ENCODE measurements around the gene RTCB.
"Not testable (repeated sequence)": the region's sequence is repeated elsewhere in the genome, so short reads cannot be mapped to it uniquely, and the experiment has no call there.

Gene RTCB

DNA sequence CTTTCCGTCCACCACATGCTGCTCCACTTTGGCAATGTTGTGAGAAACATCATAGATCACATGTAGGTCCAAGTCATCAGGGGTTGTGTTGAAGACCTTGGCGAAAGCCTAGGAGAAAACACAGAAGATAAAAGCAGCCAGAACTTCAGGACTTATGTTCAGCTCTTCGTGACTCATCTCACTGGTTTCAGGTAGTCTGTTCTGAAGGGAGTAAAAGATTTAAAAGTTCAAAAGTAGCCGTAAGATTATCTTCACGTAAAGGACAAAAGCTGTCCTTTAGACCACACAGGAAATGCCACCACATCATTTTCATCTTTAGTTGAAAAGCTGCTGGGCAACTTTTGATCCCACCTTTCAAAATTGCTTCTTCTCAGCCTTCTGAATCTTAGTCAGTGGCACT is 16.9 kb downstream of the RTCB start:
- no peak for DNase-seq (ENCODE audit: low read depth in 2 of 2, low spot score in 1 of 2)

DNA sequence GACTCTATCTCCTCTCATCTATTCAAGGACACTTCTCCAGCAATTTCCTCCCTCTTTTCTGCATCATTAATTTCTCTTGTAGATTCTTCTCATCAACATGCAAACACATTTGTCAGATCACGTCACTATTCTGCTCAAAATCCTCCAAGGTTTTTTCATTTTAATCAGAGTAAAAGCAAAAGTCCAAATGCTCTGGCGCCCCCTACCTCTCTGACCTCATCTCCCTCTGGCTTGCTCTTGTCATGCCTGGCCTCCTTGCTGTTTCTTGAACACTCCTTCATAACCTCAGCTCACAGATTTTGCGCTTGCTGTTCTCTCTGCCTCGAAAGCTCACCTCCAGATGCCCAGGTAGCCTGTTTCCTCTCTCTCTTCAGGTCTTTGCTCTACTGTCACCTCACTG is 22.4 kb downstream of the RTCB start:
- no peak for DNase-seq (ENCODE audit: low read depth in 2 of 2, low spot score in 1 of 2)

DNA sequence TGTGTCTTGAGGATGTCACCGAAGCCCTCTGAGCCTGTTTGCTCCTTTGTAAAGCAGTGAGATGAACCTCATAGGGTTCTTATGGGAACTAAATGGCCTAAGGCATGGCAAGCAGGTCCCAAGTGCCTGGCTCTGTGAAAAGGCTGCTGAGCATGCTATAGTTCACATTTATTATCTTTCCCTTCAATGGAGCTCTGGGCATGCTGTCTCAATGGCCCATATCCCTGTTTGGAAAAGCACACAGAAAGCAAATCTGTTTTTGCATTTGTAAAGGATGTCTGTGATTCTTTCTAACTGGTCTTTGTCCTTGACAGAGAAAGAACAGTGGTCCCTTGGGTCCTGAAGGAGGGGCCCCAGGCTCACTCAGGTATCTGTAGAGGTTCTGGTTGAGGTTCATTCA is 26.4 kb downstream of the RTCB start:
- DNase-seq (ENCODE audit: low read depth in 2 of 2, low spot score in 1 of 2), result no peak

DNA sequence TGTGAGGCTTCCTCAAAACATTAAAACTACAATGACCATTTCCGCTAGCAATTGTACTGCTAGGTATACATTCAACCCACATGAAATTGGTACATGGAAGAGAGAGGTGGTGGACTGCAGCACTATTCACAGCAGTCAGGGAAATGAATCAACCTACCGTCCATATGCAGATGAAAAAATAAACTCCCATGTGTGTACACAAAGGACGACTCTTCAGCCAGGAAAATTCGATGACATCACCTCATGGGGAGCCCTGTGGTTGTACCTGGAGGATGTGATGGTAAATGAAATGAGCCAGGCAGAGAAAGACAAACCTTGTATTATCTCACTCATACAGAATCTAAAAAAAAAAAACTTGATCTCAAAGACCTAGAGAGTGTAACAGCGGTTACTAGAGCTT is 31.1 kb downstream of the RTCB start:
- no peak for DNase-seq (ENCODE audit: low read depth in 2 of 2, low spot score in 1 of 2)

DNA sequence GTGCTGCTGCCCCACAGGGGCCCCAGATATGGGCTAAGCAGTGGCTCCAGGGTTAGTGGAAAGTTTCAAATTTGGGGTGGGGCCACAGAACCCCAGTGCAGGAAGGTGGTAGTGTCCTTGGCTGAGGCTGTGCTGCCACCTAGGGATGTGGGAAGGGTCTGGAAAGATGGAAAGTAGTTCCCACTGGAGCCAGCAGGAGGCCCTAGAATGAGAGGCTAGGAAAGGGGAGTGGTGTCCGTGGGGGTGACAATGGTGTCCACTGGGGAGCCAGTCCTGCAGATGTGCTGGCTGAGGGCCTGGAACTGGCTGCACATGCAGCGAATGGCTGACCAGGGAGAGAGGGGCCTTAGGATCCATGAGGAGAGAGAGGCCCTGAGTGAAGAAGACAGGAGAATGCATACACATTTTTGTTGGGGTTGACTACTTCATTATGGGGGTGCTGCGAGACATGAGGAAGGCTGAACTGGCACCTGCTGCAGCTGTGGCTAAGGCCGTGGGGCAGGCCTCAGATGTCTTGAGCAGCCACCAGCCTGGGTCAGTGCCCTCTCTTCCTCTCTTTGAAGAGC is 33.3 kb downstream of the RTCB start:
- DNase-seq (ENCODE audit: low read depth in 2 of 2, low spot score in 1 of 2), result no peak

DNA sequence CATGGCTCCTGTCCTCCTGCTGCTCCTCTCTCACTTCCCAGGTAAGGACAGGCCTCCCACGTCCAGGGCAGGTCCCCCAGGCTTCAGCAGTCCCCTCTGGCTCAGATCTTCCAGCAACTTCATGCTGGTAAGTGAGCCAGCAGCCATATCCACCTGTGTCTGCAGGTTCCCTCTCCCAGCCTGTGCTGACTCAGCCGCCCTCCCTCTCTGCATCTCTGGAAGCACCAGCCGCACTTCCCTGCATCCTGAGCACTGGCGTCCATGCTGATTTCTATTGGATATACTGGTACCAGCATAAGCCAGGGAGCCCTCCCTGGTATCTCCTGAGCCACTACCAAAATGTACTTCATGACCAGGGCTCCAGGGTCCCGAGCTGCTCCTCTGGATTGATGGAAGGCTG is 35.4 kb downstream of the RTCB start:
- no peak for DNase-seq (ENCODE audit: low read depth in 2 of 2, low spot score in 1 of 2)

DNA sequence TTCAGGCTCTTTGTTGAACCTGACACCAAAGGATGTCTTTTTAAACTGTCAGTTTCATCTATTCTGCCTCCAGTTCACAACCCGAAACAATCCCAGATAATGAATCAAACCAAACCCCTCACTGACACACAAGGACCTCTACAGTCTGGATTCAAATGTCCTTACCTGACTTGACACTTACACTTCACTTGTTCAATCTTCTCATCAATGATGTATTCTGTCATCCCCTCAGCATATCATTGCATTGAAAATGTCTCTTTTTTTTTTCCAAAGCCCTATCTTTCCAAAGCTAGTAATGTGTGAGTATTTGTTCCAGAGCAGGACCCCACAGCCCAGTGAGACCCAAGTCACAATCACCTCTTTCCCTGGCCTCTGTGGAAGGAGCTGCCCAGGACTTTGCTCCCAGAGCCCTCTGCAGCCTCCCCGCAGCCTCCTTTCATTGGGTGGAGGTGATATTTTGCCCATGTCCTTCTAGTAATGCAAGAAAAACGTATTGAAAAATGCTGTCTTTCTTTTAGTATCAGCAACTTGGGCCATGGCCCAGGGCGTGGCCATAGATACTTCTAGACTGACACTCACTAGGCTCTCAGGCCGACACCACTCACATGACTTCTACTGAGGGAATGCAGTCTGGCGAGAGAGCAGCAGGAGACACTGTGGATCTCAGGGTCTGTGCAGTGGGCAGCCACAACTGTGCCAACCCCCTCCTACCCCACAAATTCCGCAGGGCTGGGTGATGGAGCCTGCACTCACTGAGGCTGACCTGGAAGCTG is 36.2 kb downstream of the RTCB start:
- no peak for DNase-seq (ENCODE audit: low read depth in 2 of 2, low spot score in 1 of 2)

DNA sequence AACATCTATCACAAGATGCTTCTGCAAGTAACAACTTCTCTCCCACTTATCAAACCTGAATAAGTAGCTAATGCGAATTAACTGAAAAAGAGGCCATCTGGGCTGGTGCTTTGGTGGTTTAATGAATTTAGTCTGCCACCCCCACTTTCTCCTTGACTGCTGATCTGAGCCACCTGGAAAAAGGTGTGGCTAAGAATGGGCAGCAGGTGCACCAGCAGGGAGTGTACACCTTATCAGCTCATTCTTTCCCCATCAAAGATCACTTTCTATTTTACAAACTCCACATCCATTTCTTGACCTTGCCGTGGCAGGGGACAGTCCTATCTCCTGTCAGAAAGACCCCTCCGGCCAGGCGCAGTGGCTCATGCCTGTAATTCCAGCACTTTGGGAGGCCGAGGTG is 47.8 kb downstream of the RTCB start:
- DNase-seq (ENCODE audit: low read depth in 2 of 2, low spot score in 1 of 2), result no peak

DNA sequence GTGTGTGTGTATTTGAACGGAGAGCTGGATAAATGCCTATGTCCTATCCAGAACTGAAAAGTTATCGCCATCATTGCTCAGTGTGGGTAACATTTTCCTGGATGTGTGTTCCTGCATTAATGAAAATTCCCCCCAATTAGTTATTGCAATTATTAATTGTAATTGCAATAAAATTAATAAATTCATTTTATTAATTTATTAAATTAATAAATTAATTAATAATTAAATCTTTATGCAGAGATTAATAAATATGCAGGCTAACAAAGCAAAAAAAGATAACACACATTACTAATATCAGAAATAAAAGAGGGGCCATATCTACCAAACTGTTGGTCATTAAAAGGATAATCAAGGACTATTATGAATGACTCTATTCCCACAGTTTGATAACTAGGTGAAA is 50.8 kb downstream of the RTCB start:
- DNase-seq (ENCODE audit: low read depth in 2 of 2, low spot score in 1 of 2), result no peak

DNA sequence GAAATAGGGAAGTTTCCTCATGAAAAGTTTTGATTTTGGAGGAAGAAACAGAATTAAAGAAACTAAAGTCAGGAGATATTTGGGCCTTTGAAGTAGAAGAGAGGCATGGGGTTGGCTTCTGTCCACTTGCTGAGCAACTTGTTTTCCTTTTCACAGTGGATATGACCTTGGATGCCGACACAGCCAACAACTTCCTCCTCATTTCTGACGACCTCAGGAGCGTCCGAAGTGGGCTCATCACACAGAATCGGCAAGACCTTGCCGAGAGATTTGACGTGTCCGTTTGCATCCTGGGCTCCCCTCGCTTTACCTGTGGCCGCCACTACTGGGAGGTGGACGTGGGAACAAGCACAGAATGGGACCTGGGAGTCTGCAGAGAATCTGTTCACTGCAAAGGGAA is 52.0 kb downstream of the RTCB start:
- DNase-seq (ENCODE audit: low read depth in 2 of 2, low spot score in 1 of 2), result not testable (repeated sequence)

DNA sequence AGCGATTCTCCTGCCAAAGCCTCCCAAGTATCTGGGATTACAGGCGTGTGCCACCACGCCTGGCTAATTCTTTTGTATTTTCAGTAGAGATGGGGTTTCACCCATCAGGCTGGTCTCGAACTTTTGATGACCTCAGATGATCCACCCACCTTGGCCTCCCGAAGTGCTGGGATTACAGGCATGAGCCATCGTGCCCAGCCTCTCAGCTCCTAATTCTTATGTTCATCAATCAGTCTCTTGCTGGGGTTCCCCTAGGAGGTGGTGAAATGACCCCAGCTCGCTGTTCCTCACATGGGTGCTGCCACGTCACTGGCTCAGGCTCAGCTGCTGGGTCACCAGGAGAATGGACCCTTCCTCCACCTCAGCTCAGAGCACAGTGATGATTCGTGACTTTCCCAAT is 54.5 kb downstream of the RTCB start, which contains the start of gene RFPL3:
Gene RFPL3 (plus strand): TSS at position 301 of the 400 bp plus-strand sequence. CDS start 205 bp downstream, outside the sequence.
- not testable (repeated sequence) for DNase-seq (ENCODE audit: low read depth in 2 of 2, low spot score in 1 of 2)

DNA sequence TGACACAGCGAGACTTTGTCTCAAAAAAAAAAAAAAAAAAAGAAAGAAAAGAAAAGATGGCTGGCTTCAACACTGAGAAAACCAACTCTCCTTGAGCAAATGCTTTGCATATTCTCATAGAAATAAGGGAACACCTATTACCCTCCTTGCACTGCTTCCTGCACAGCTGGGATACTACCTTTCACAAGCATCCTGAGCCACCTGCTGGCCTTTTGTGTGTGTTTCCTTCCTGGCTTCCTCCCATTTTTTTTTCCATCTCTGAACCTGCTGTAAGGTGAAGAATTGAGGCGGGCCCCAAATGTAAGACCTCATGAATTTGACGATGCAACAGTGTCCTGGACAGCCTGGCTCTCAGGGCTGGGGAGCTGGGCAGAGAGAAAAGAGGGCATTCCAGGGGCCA is 56.3 kb downstream of the RTCB start:
- DNase-seq (ENCODE audit: low read depth in 2 of 2, low spot score in 1 of 2), result no peak

DNA sequence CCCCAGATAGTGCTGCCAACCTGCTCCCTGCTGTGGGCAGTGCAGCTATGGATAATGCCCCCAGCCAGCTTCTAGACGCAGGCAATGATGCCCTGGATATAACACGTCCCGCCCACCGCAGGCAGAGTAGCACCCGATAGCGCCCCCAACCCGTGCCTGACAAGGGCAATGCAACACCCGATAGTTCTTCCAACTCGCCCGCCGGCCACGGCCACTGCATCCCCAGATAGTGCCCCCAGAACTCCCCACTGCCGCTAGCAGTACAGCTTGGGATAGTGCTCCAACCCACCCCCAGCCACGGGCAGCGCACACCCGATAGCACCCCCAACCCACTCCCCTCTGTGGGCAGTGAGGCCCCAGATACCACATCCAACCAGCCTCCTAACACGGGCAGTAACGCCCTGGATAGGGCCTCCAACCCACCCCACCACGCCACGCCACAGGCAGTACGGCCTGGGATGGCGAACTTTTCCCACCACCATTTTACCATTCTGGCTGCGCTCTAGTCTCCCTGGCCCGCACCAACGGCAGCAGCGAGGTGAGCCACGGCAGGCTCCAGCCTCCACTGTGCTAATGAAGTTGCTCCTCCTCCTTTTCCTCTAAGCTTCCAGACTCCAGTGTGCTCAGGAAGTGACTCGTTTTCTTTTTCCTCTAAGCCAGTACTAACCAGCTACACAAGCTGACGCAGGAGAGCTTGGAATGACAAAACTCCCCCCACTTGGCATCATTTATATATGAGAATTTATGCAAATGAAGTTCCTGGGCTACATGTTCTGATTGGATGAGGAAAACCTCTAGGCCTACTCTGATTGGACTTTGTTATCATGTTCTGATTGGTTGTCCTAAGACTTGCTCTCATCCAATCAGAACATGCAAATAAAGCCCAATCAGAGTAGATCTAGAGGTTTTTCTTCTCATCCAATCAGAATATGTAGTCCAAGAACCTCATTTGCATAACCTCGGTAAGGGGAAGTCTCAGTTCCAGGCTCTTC is 57.4 kb downstream of the RTCB start:
- DNase-seq (ENCODE audit: low read depth in 2 of 2, low spot score in 1 of 2), result no peak

DNA sequence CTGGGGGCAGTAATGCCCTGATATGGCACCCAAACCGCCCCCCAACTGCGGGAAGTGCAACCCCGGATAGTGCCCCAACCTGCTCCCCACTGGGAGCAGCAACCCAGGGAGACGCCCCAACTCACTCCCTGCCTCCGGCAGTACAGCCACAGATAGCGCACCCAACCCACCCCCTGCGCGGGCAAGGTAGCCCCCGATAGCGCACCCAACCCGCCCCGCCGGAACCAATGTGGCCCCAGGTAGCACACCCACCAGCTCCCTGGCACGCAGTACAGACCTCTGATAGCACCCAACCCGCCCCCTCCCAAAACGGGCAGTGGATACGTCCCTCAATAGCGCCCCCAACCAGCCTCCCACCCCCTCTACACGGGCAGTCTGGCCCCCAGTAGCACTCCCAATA is 58.2 kb downstream of the RTCB start:
- DNase-seq (ENCODE audit: low read depth in 2 of 2, low spot score in 1 of 2), result no peak

DNA sequence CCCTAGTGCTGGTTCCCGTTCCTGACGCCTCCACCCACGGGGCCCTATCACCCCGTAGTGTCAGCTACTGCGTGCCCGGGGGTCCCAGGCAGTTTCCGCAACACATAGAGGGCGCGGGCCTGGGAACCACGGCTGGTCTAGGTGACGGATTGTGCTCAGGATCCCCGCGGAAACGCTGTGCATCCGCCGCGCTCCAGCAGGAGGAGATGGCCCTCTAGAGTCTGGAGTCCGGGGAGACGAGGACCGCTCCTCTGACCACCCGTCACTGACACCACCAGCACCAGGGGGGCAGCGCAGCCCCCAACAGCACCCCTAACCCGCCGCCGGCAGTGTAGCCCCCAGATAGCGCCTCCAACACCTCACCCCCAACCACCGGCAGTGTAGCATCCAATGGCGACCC is 58.8 kb downstream of the RTCB start:
- no peak for DNase-seq (ENCODE audit: low read depth in 2 of 2, low spot score in 1 of 2)

DNA sequence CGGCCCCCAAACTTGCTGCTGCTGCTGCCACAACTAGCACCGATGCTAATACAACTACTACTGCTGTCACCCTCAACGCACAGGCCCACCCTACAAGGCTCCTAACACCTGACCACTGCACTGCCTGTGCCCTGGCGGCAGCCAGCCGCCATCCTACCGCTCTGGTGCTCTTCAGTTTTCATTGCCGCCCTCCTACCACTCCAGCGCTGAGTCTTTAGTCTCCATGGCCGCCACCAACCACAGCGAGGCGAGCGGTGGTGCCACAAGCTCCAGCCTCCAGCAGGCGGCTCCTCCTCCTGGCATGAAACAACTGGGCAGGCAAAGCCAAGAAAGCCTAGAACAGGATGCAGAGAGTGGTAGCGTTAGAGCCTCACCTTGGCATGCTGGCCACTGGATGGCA is 59.4 kb downstream of the RTCB start:
- no peak for DNase-seq (ENCODE audit: low read depth in 2 of 2, low spot score in 1 of 2)

DNA sequence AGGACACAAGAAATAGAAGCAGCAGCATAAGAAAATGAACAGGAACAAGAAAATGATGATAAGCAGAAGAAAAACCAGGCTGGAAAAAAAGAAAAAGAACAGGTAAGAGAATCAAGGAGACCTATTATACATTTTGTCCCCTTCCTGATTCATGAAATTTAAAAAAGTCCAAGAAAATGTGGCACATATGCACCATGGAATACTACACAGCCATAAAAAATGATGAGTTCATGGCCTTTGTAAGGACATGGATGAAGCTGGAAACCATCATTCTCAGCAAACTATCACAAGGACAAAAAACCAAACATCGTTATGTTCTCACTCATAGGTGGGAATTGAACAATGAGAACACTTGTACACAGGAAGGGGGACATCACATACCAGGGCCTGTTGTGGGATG is 60.2 kb downstream of the RTCB start:
- DNase-seq (ENCODE audit: low read depth in 2 of 2, low spot score in 1 of 2), result not testable (repeated sequence)

DNA sequence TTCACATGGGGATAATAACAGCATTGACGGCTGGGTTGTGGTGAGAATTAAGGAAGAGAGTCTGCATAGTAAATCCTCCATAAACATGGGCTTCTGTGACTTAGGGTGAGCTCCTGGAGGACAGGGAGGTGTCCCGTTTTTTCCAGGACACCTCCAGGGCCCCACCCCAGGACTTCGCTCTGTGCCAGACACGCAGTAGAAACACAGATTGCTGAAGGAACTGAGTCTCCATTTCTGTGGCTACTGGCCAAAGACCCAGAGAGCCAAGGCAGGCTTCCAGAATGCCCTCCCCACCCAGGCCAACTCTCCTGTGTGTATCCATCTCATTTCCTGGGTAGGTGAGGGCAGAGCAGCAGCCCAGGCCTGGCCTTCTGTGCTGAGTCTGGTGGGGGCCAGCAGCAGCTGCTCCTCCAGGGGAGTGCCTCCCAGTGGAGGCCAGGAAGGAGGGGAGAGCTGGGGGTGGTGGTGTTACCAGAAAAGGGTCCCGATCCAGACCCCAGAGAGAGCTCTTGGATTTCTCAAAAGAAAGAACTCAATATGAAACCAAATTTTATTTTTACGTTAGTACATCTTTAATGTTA is 63.9 kb downstream of the RTCB start:
- DNase-seq (ENCODE audit: low read depth in 2 of 2, low spot score in 1 of 2), result no peak

DNA sequence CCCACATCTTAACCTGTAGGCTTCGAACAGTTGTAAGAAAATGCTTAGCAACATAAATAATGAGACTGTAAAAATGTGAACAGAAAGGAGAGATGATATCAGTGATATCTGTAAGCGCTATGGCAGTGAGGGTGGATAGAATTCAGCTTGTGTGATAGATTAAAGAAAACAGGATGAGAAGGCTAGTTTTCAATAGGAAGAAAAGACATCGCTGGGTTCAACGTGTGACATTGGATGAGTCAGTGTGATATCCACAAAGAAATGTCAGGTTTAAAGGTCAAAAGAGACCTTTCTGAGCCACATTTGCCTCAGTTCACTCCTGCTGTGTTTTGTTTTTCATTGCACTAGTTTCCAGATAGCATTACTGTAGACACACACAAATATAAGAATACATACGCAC is 68.1 kb downstream of the RTCB start:
- DNase-seq (ENCODE audit: low read depth in 2 of 2, low spot score in 1 of 2), result no peak

DNA sequence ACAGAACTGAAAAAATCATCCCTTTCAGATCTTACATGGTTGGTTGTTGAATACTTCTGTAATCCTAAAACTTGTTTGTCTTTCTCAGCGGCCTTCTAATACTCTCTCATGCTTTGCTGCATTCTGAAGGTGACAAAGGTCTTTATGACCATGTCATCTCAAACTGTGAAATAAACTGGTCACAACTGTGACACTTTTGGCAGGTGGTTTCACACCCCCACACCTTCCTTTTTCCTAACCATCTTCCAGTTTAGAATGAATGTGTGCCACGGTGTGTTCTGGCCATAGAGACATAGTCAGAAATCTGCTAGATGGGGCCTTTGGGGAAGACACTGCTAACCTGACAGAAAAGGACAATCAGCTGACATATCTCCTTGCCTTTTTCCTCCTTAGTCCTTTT is 69.1 kb downstream of the RTCB start:
- no peak for DNase-seq (ENCODE audit: low read depth in 2 of 2, low spot score in 1 of 2)

DNA sequence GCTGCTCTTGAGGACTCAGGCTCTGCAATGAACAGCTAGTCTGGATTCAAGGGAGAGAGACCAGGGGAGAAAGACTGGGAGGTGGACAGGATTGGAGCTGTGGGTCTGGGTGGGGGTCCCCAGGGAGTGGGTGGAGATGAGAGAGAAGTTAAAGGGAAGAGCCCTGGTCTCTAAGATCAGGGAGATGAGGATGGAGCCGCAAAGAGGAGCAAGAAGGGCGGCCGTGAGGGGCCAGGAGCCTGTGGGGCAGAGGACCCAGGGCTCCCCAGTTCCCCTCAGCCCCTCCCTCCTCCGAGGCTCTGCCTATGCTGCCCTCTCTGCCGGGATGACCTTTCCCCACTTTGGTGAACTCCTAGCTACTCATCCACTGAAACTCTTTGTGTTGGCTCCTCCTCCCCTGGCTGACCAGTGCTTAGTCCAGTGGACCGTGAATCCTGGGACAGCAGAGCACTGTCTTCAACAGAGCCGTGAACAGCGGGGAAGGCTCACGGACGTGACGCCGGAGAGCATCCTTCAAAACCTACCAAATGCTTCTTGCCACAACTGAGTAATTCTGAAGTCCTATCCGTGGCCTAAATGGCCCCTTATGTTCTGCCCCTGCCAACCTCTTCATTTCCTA is 70.8 kb downstream of the RTCB start:
- no peak for DNase-seq (ENCODE audit: low read depth in 2 of 2, low spot score in 1 of 2)

Measured in stimulated activated CD8-positive, alpha-beta memory T cell treated with anti-CD3 and anti-CD28 coated beads, Interleukin-4, amount 100 ng/mL, for 4 hours (primary cell).